AG04450 (cell line): ENCODE data around the gene MMP24OS. TPM values are rescaled to one million over a fixed set of nuclear protein-coding genes. Genes with fewer than 3 reads are reported as not detected.
A peak's percentile ranks its signal among the peaks of the same experiment; 100 is the strongest.

ENCODE experiments used
- CTCF ChIA-PET: fragments of 300-600, 350-600 bp; formaldehyde crosslinking; extraction: SDS; loops from one replicate; lab custom pipeline; 2022; ENCODE audit warnings: antibody characterized with exemption, inconsistent platforms; lab: Charles Lee
- POLR2A ChIA-PET: fragments of 350-600 bp; formaldehyde crosslinking; extraction: SDS; loops from one replicate; lab custom pipeline; 2021; ENCODE audit warnings: antibody characterized with exemption, inconsistent platforms; lab: Yijun Ruan, JAX
- DNase-seq: peaks from one replicate; pipeline ENCODE4 v3.0.0-alpha.2; 2011; ENCODE audit warnings: low read depth, low spot score
- H3K27ac ChIP-seq: one replicate; pipeline ENCODE4 v1.5.1; 2012; ENCODE audit warnings: low read depth, low read length, control low read depth
- H3K27me3 ChIP-seq: one replicate; pipeline ENCODE4 v1.6.0; 2012; ENCODE audit warnings: low read length; ENCODE audit not compliant: control insufficient read depth, insufficient read depth
- H3K4me3 ChIP-seq: 2 replicates; pipeline ENCODE4 v1.5.1; 2011; ENCODE audit warnings: mild to moderate bottlenecking, low read depth, low read length, control low read depth
- H3K9me3 ChIP-seq: 2 replicates; pipeline ENCODE4 v1.5.1; 2012; ENCODE audit warnings: low read length; ENCODE audit not compliant: control insufficient read depth, insufficient read depth
- polyA minus RNA-seq: library from RNA; depleted of rRNA, polyadenylated mRNA; stranded (reverse); fragments of >200 nt; gene quantifications from 2 replicates; pipeline ENCODE4 v1.2.3, GENCODE V29; 2011; rRNA and poly(A)+ RNA removed
- polyA plus RNA-seq: library from polyadenylated mRNA; depleted of rRNA; stranded (reverse); fragments of >200 nt; gene quantifications from 2 replicates; pipeline ENCODE4 v1.2.3, GENCODE V29; 2011; rRNA removed
- TF ChIP-seq, protein P1 (sequence below): IDR thresholded peaks from 2 replicates; pipeline ENCODE4 v1.5.1; 2011; ENCODE audit warnings: low read depth, low read length, control low read depth, inconsistent platforms

The MMP24OS gene
- polyA plus RNA-seq (35.3 and 44.9 TPM in 2 replicates), polyA minus RNA-seq (30.3 and 34.6 TPM in 2 replicates)

GRCh38 chr20:35277531-35278395, at the start of gene MMP24OS:
Gene MMP24OS, minus strand, starts transcription at chr20:35278122. Its CDS starts 193 bp downstream, at chr20:35277929.
- peak; percentile 49 for DNase-seq

GRCh38 chr20:35327074-35327976, 49.4 kb upstream of the MMP24OS start:
- CTCF ChIA-PET = no interaction called here
- H3K4me3 ChIP-seq = no peak overlapping the region
- H3K9me3 ChIP-seq = no peaks in the 10 kb centered on the region
- POLR2A ChIA-PET = interaction anchor here (0.5 to 1.1 kb wide), 2 partner anchors 25 to 606 kb away, joined by 3 to 4 read pairs; no protein-coding TSS in a partner anchor
- H3K27me3 ChIP-seq = no peaks in the 10 kb centered on the region
- TF ChIP-seq, protein P1, sequence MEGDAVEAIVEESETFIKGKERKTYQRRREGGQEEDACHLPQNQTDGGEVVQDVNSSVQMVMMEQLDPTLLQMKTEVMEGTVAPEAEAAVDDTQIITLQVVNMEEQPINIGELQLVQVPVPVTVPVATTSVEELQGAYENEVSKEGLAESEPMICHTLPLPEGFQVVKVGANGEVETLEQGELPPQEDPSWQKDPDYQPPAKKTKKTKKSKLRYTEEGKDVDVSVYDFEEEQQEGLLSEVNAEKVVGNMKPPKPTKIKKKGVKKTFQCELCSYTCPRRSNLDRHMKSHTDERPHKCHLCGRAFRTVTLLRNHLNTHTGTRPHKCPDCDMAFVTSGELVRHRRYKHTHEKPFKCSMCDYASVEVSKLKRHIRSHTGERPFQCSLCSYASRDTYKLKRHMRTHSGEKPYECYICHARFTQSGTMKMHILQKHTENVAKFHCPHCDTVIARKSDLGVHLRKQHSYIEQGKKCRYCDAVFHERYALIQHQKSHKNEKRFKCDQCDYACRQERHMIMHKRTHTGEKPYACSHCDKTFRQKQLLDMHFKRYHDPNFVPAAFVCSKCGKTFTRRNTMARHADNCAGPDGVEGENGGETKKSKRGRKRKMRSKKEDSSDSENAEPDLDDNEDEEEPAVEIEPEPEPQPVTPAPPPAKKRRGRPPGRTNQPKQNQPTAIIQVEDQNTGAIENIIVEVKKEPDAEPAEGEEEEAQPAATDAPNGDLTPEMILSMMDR = no peak
- no peak for DNase-seq
- no peak overlapping the region for H3K27ac ChIP-seq

More at GRCh38 chr20:35277531-35278395, at the start of gene MMP24OS:
- Histone ChIP-seq H3K27ac (peak within 1 kb of the TSS; percentile 75), H3K27me3 (no peaks in the 10 kb centered on the region), H3K9me3 (no peaks in the 10 kb centered on the region; the same call in 1 of the 2 replicates), H3K4me3 (peak within 1 kb of the TSS; percentile 84)
- CTCF ChIA-PET = interaction anchor here (0.6 to 1.4 kb wide), 7 partner anchors 19 to 170 kb away, joined by 3 to 7 read pairs (median 3); no protein-coding TSS in a partner anchor
- POLR2A ChIA-PET = interaction anchor here (0.6 to 1.4 kb wide), 11 partner anchors 10 to 718 kb away, joined by 3 to 6 read pairs (median 3); no protein-coding TSS in a partner anchor
- TF ChIP-seq, protein P1 = peak; percentile 17; the same call in 1 of the 2 replicates

DNA sequence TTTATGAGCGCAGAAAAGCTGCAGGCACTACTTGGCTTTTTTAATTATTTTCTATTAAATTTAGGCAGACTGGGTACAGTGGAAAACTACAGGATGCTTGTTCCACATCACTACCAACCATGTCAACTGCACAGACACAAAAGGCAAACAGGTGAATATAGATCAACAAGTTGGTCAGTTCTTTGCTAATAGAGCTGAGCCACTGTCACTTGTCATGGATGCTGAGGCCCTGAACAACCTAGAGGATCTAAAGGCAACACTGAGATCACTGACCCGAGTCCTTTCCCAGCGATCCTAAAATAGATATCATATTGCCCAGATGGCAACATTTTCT, 48.8 kb upstream of the MMP24OS start:
- POLR2A ChIA-PET = interaction anchor here (0.5 to 1.1 kb wide), 2 partner anchors 24 to 607 kb away, joined by 3 to 4 read pairs; no protein-coding TSS in a partner anchor
- no peaks in the 10 kb centered on the region for H3K9me3 ChIP-seq
- TF ChIP-seq, protein P1 = no peak
- no peaks in the 10 kb centered on the region for H3K27me3 ChIP-seq
- no peak for DNase-seq
- H3K4me3 ChIP-seq = no peak overlapping the region
- H3K27ac ChIP-seq = no peak overlapping the region
- CTCF ChIA-PET = no interaction called here

- TF ChIP-seq, protein P1 = no peak
- H3K27me3 ChIP-seq = no peaks in the 10 kb centered on the region
- ChIA-PET CTCF (no interaction called here), POLR2A (no interaction called here)
- no peak overlapping the region for H3K4me3 ChIP-seq
- no peak for DNase-seq
- no peak overlapping the region for H3K27ac ChIP-seq
- H3K9me3 ChIP-seq = no peaks in the 10 kb centered on the region
Measured at GRCh38 chr20:35326021-35326739, 48.3 kb upstream of the MMP24OS start.
